ENCODE measurements around the gene LYRM7.

- TF ChIP-seq CTCF (IDR thresholded peaks at IDR 0.05): no peak
- TF ChIP-seq POLR2AphosphoS5 (IDR thresholded peaks at IDR 0.05): no peak
- TF ChIP-seq POLR2A (IDR thresholded peaks at IDR 0.05): no peak
- TF ChIP-seq EP300 (IDR thresholded peaks at IDR 0.05): no peak
Observed at GRCh38 chr5:131245948-131246347, 75.2 kb downstream of the LYRM7 start.
